Loucy (cell line): Measurements from ENCODE around the gene PTPN3.

Experiments
- H2AFZ ChIP-seq: fragments of 200-600 bp; sonication (generic); 2 replicates; pipeline ENCODE4 v1.6.0; 2016; ENCODE audit warnings: antibody characterized with exemption, mild to moderate bottlenecking, low read length, moderate library complexity
- H3F3A ChIP-seq: fragments of 200-600 bp; 2 replicates; pipeline ENCODE4 v1.6.0; 2016; ENCODE audit warnings: antibody characterized with exemption, low read depth, mild to moderate bottlenecking
- H3K27me3 ChIP-seq: fragments of 200-600 bp; sonication (generic); 2 replicates; pipeline ENCODE4 v1.6.1; 2014; ENCODE audit warnings: low read length, mild to moderate bottlenecking; ENCODE audit not compliant: insufficient read depth, poor library complexity, severe bottlenecking
- H3K36me3 ChIP-seq: fragments of 200-600 bp; sonication (generic); 2 replicates; pipeline ENCODE4 v1.6.1; 2016; ENCODE audit warnings: low read length; ENCODE audit not compliant: insufficient read depth
- H3K4me1 ChIP-seq: fragments of 200-600 bp; sonication (generic); 2 replicates; pipeline ENCODE4 v1.5.1; 2014; ENCODE audit warnings: low read length, mild to moderate bottlenecking; ENCODE audit not compliant: insufficient read depth, poor library complexity, severe bottlenecking
- H3K4me2 ChIP-seq: fragments of 200-600 bp; sonication (generic); 2 replicates; pipeline ENCODE4 v1.6.0; 2014; ENCODE audit warnings: antibody characterized with exemption, low read length, low read depth, mild to moderate bottlenecking; ENCODE audit not compliant: poor library complexity, severe bottlenecking
- H3K4me3 ChIP-seq: fragments of 200-600 bp; sonication (generic); 2 replicates; pipeline ENCODE4 v1.5.1; 2014; ENCODE audit warnings: low read length, mild to moderate bottlenecking, mixed read lengths; ENCODE audit not compliant: poor library complexity, severe bottlenecking
- H3K79me2 ChIP-seq: fragments of 200-600 bp; sonication (generic); 2 replicates; pipeline ENCODE4 v1.6.1; 2014; ENCODE audit warnings: low read length; ENCODE audit not compliant: insufficient read depth
- H3K9ac ChIP-seq: fragments of 200-600 bp; sonication (generic); 2 replicates; pipeline ENCODE4 v1.6.0; 2014; ENCODE audit warnings: mild to moderate bottlenecking, low read depth, low read length, moderate library complexity; ENCODE audit not compliant: poor library complexity, severe bottlenecking
- H3K9me2 ChIP-seq: fragments of 200-600 bp; sonication (generic); replicated peaks from 2 replicates; pipeline ENCODE4 v1.6.1; 2016; ENCODE audit warnings: low read depth, low read length, mixed read lengths
- H3K9me3 ChIP-seq: fragments of 200-600 bp; sonication (generic); 2 replicates; pipeline ENCODE4 v1.6.1; 2014; ENCODE audit warnings: mild to moderate bottlenecking, antibody characterized with exemption, low read length, low read depth; ENCODE audit not compliant: insufficient read depth
- H4K20me1 ChIP-seq: fragments of 200-600 bp; sonication (generic); 2 replicates; pipeline ENCODE4 v1.6.0; 2014; ENCODE audit warnings: antibody characterized with exemption, low read length, mild to moderate bottlenecking; ENCODE audit not compliant: insufficient read depth, poor library complexity, severe bottlenecking
- CTCF ChIP-seq: fragments of 200-600 bp; sonication (generic); conservative IDR thresholded peaks from 2 replicates; pipeline ENCODE4 v1.5.1; 2014; ENCODE audit warnings: mild to moderate bottlenecking, antibody characterized with exemption, low read length
- EZH2phosphoT487 ChIP-seq: fragments of 200-600 bp; IDR thresholded peaks from 2 replicates; pipeline ENCODE4 v1.6.1; 2018; ENCODE audit warnings: antibody characterized with exemption, mild to moderate bottlenecking, moderate library complexity, borderline replicate concordance

The PTPN3 gene

GRCh38 chr9:109454601-109455155, 43.4 kb downstream of the PTPN3 start:
- Histone ChIP-seq H3K4me2 (no peak overlapping the region), H3K36me3 (no peaks in the 10 kb centered on the region), H2AFZ (no peak overlapping the region), H3K27me3 (peaks cover 10% of the 10 kb centered on the region), H3K9ac (no peak overlapping the region), H3F3A (no peaks in the 10 kb centered on the region), H3K9me3 (no peaks in the 10 kb centered on the region), H3K4me3 (no peak overlapping the region), H3K4me1 (peaks cover 23% of the 10 kb centered on the region), H4K20me1 (no peaks in the 10 kb centered on the region), H3K9me2 (no peaks in the 10 kb centered on the region), H3K79me2 (no peaks in the 10 kb centered on the region)
- no peak for TF ChIP-seq EZH2phosphoT487
- TF ChIP-seq CTCF, result no peak

- Histone ChIP-seq H3K9me2 (no peaks in the 10 kb centered on the region), H3K4me3 (no peak overlapping the region), H3K9me3 (no peaks in the 10 kb centered on the region), H3K4me2 (no peak overlapping the region), H3K27me3 (peaks cover 6% of the 10 kb centered on the region), H3K4me1 (peaks cover 24% of the 10 kb centered on the region), H3K9ac (no peak overlapping the region), H3F3A (no peaks in the 10 kb centered on the region), H4K20me1 (no peaks in the 10 kb centered on the region), H3K79me2 (no peaks in the 10 kb centered on the region), H3K36me3 (no peaks in the 10 kb centered on the region), H2AFZ (no peak overlapping the region)
- TF ChIP-seq CTCF (no peak), EZH2phosphoT487 (no peak)
These were observed 44.1 kb downstream of the PTPN3 start for GRCh38 chr9:109454041-109454440.

GRCh38 chr9:109453210-109453842, 44.8 kb downstream of the PTPN3 start:
- no peak overlapping the region for H2AFZ ChIP-seq
- H3K27me3 ChIP-seq, result peaks cover 6% of the 10 kb centered on the region
- TF ChIP-seq EZH2phosphoT487, result no peak
- no peak overlapping the region for H3K4me2 ChIP-seq
- H4K20me1 ChIP-seq, result no peaks in the 10 kb centered on the region
- H3K79me2 ChIP-seq, result no peaks in the 10 kb centered on the region
- H3K4me1 ChIP-seq, result peaks cover 25% of the 10 kb centered on the region
- no peaks in the 10 kb centered on the region for H3K9me2 ChIP-seq
- H3K9ac ChIP-seq, result no peak overlapping the region
- no peaks in the 10 kb centered on the region for H3K9me3 ChIP-seq
- H3K4me3 ChIP-seq, result no peak overlapping the region
- no peaks in the 10 kb centered on the region for H3K36me3 ChIP-seq
- H3F3A ChIP-seq, result no peaks in the 10 kb centered on the region

GRCh38 chr9:109452761-109453160, 45.3 kb downstream of the PTPN3 start:
- Histone ChIP-seq H3F3A (no peaks in the 10 kb centered on the region), H3K4me2 (no peak overlapping the region), H4K20me1 (no peaks in the 10 kb centered on the region), H3K4me1 (peaks cover 25% of the 10 kb centered on the region), H3K36me3 (no peaks in the 10 kb centered on the region), H3K9me3 (no peaks in the 10 kb centered on the region), H2AFZ (no peak overlapping the region), H3K9ac (no peak overlapping the region), H3K4me3 (no peak overlapping the region), H3K27me3 (peaks cover 6% of the 10 kb centered on the region), H3K9me2 (no peaks in the 10 kb centered on the region), H3K79me2 (no peaks in the 10 kb centered on the region)
- TF ChIP-seq CTCF, result no peak
- no peak for TF ChIP-seq EZH2phosphoT487
